C4-2B (cell line): ENCODE results near the gene ID2.

Source experiments
- H3K27ac ChIP-seq: fragments of 450-650 bp; 2 replicates; pipeline ENCODE4 v1.5.1; 2017
- ZFX ChIP-seq: fragments of 450-650 bp; IDR thresholded peaks from 2 replicates; pipeline ENCODE4 v1.6.1; 2017
- TF ChIP-seq, protein P1 (sequence below): fragments of 450-650 bp; conservative IDR thresholded peaks from 2 replicates; pipeline ENCODE4 v1.5.1; 2017; ENCODE audit warnings: mild to moderate bottlenecking

The ID2 gene

DNA sequence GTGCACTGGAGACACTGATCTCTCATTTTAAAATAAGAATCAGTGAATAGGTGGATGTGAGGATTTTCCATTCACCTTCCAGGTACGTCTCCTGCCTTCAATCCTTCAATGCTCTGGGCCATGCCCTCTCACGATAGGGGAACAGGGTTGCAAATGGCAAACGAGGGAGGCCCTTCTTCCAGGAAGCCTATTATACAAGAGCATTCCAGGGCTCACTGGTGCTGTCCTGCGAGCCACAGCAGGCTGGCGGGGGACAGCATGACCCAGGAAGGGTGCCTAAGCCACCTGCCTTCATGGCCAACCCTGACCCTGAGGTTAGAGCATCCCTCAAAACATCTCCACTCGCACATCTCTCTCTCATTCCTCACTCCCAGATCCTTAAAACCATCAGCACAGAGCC lies 20.6 kb upstream of the ID2 start:
- TF ChIP-seq, protein P1, sequence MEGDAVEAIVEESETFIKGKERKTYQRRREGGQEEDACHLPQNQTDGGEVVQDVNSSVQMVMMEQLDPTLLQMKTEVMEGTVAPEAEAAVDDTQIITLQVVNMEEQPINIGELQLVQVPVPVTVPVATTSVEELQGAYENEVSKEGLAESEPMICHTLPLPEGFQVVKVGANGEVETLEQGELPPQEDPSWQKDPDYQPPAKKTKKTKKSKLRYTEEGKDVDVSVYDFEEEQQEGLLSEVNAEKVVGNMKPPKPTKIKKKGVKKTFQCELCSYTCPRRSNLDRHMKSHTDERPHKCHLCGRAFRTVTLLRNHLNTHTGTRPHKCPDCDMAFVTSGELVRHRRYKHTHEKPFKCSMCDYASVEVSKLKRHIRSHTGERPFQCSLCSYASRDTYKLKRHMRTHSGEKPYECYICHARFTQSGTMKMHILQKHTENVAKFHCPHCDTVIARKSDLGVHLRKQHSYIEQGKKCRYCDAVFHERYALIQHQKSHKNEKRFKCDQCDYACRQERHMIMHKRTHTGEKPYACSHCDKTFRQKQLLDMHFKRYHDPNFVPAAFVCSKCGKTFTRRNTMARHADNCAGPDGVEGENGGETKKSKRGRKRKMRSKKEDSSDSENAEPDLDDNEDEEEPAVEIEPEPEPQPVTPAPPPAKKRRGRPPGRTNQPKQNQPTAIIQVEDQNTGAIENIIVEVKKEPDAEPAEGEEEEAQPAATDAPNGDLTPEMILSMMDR: no peak
- no peak for TF ChIP-seq ZFX
- no peak overlapping the region for H3K27ac ChIP-seq

DNA sequence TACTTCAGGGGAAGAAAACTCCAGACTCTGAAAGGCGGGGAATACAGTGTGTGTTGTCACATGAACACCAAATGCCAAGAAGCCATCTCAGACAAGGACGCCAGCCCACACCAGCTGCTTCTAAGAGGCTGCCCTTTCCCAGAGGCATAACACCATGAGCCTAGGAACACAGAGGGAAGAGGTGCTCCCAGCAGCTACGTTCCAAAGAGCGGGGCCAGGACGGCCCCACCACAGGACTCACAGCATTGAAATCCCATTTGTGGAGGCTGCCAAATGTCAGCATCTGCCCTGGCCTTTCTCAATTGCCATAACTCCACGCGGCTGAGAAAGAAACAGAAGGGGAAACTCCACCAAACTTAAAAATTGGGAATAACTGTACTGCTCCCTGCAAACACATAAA lies 20.1 kb upstream of the ID2 start:
- H3K27ac ChIP-seq: no peak overlapping the region

GRCh38 chr2:8662239-8662879 lies 19.5 kb upstream of the ID2 start:
- H3K27ac ChIP-seq: no peak overlapping the region

More for the DNA sequence above, 20.1 kb upstream of the ID2 start:
- TF ChIP-seq ZFX: no peak
- TF ChIP-seq, protein P1: no peak

DNA sequence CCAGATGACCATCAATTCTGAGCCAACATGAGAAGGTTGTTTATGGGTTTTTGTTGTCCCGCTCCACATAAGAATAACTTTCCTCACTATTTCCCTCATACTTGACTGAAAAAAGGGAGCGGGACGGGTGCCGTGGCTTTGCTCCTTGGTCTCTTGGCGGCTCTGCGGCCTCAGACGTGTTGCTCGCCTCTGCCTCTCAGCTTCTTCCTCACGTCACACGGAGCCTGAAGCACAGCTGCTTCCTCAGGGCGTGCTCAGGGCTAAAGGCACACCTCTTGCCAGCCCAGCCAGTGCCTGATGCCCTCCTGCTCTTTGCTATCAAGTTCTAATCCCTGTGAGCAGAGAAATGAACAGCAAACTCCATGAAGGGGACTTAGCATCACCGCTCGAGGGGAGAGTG lies 17.9 kb upstream of the ID2 start:
- TF ChIP-seq ZFX: no peak
- TF ChIP-seq, protein P1: no peak
- no peak overlapping the region for H3K27ac ChIP-seq

More at GRCh38 chr2:8662239-8662879, 19.5 kb upstream of the ID2 start:
- TF ChIP-seq ZFX: no peak
- TF ChIP-seq, protein P1: no peak

- H3K27ac ChIP-seq: no peak overlapping the region
- TF ChIP-seq ZFX: no peak
- TF ChIP-seq, protein P1: no peak
Observed at GRCh38 chr2:8666581-8666980, 15.3 kb upstream of the ID2 start.

- no peak overlapping the region for H3K27ac ChIP-seq
- TF ChIP-seq ZFX: no peak
- TF ChIP-seq, protein P1: no peak
Observed at GRCh38 chr2:8667896-8668512, 13.9 kb upstream of the ID2 start.

DNA sequence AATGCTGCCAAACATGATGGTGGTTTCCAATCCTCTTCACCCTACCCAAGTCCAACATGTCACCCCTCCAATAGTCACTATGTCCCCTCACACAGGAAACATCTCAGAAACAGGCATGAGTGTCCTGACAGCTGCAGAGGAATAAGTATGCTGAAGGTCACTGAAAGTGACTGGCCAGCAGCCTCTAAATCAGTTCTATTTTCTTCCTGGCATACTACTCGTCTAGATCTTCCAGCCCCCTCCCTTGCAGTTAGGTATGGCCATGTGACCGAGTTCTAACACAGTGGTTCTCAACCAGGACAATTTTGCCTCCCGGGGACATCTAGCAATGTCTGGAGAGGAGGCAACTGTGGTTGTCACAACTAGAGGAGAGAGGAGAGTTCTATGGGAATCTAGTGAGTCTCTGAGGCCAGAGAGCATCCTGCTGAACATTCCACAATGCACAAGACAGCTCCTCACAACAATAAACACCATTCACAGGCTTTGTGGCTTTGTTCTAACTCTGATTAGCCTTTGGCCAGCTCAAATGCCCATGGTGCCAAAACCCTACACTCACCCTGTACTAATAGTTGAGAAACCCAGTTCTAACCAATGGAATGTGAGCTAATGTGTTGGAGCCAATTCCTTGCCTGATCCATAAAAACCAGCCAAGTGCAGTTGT lies 12.6 kb upstream of the ID2 start:
- H3K27ac ChIP-seq: no peak overlapping the region
- TF ChIP-seq, protein P1: no peak
- no peak for TF ChIP-seq ZFX
